MV-4-11 (cell line): ENCODE data around the gene HAUS5.
"Not testable (repeated sequence)": the region's sequence is repeated elsewhere in the genome, so short reads cannot be mapped to it uniquely, and the experiment has no call there.

ENCODE experiments used
- DNase-seq: peaks from one replicate; lab custom pipeline; 2025; lab: John Stamatoyannopoulos, UW

The HAUS5 gene, protein sequence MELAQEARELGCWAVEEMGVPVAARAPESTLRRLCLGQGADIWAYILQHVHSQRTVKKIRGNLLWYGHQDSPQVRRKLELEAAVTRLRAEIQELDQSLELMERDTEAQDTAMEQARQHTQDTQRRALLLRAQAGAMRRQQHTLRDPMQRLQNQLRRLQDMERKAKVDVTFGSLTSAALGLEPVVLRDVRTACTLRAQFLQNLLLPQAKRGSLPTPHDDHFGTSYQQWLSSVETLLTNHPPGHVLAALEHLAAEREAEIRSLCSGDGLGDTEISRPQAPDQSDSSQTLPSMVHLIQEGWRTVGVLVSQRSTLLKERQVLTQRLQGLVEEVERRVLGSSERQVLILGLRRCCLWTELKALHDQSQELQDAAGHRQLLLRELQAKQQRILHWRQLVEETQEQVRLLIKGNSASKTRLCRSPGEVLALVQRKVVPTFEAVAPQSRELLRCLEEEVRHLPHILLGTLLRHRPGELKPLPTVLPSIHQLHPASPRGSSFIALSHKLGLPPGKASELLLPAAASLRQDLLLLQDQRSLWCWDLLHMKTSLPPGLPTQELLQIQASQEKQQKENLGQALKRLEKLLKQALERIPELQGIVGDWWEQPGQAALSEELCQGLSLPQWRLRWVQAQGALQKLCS

GRCh38 chr19:35612559-35613321 is at the start of gene HAUS5:
TSS of gene HAUS5 (plus strand) at chr19:35612735. CDS start at chr19:35612795, 60 bp downstream.
- DNase-seq: peak; percentile 93

GRCh38 chr19:35562776-35563175 is 49.8 kb upstream of the HAUS5 start:
- DNase-seq: no peak

- DNase-seq: no peak
These were observed 49.2 kb upstream of the HAUS5 start, which contains the start of gene ATP4A for GRCh38 chr19:35563207-35563829. TSS of gene ATP4A (minus strand) at chr19:35563658. CDS start at chr19:35563629, 29 bp downstream.

- no peak for DNase-seq
These were observed 47.3 kb upstream of the HAUS5 start for GRCh38 chr19:35565016-35565856.

DNA sequence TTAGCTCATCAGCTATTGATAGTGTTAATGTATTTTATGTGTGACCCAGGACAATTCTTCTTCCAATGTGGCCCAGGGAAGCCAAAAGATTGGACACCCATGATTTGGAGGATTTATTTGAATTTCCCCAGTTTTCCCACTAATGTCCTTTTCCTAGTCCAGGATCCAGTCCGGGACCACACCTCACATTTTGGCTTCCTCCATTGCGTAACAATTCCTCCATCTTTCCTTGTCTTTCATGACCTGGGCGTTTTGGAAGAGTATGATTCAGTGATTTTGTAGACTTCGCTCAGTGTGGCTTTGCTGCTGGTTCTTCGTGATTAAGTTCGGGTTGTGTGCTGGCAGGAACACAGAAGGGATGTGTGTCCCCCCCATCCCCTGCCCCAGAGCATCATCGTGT is 45.8 kb upstream of the HAUS5 start:
- no peak for DNase-seq

DNA sequence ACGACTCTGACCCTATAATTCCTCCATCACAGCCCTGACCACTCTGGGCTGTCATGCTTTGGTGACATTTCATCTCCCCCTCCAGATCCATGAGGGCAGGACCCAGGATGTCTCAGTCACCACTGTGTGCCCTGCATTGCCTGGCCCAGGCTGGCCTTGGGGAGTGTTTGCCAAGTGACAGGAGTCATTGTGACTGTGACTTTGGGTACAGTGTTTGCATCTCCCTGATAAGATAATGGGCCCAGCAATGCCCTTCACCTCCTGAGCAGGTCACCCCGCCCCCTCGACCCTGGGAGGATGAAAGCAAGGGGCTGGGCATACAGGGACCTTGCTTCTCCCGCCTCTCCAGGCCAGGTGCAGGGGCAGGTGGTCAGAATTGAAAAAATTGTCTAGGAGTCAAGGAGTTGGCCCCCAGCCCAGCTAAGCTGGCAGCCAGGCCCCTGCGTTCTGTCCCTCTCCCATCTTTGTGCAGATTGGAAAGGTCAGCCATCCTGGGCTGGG is 43.2 kb upstream of the HAUS5 start:
- no peak for DNase-seq

DNA sequence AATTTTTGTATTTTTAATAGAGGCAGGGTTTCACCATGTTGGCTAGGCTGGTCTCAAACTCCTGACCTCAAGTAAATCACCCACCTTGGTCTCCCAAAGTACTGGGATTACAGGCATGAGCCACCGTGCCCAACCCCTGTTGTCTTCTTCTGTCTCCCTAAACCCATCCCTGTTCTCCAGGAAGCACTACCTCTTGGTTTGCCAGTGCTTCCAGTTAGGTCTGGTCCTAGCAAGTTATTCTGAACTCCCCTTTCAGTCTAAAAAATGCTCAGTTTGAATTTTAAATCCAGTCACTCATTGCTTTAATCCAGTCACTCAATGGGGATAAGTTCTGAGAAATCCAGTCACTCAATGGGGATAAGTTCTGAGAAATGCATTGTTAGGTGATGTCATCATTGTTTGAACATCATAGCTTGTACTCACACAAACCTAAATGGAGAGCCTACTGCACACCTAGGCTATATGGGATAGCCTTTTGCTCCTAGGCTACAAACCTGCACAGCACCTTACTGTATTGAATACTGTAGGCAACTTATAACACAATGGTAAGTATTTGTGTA is 41.0 kb upstream of the HAUS5 start:
- DNase-seq: no peak

DNA sequence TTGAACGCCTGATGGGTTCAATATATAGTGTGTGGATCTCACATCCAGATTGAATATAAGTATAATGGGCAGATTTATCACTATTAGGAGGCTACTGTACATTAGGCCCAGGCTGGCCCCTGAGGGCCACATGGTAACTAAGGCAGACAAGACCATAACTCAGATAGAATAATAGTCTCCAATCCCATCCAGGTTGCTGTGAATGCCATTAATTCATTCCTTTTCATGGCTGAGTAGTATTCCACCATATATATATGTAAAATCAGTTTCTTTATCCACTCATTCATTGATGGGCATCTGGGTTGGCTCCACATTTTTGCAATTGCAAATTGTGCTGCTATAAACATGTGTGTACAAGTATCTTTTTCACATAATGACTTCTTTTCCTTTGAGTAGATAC is 34.6 kb upstream of the HAUS5 start:
- no peak for DNase-seq

GRCh38 chr19:35578707-35579106 is 33.8 kb upstream of the HAUS5 start:
- DNase-seq: no peak

- DNase-seq: no peak
These were observed 29.8 kb upstream of the HAUS5 start for GRCh38 chr19:35582760-35583159.

- DNase-seq: no peak
These were observed 26.7 kb upstream of the HAUS5 start, which contains the start of gene PMIS2 for GRCh38 chr19:35585848-35586247. TSS of gene PMIS2 (plus strand) at chr19:35586173. CDS start at chr19:35586260, 87 bp downstream.

DNA sequence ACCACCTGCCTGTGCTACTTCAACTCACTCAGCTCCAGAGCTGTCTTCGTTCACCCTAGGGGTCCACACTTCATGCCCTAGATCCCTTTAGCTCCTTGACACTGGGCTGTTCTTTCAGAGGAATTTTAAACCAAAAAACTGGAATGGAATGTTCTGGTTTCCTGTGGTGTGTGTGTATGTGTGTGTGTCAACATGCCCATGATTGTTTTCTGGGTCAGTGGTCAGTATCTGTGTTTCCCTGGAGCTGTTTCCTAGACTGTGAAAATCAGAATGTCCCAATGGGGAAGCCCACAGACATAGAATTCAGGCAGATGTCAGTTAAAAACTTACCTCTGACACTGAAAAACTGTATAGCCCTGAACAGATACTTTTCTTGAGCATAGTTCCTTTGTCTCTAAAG is 25.2 kb upstream of the HAUS5 start:
- DNase-seq: no peak

DNA sequence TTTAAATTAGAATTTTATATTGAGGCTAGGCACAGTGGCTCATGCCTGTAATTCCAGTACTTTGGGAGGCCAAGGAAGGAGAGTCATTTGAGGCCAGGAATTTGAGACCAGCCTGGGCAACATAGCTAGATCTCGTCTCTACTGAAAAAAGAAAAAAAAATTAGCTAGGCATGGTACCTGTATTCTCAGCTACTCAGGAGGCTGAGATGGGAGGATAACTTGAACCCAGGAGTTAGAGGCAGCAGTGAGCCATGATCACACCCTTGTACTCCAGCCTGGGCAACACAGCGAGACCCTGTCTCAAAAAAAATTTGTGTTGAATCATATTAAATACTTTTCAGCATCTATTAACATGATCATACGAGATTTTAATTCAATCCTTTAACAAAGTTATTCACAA is 21.7 kb upstream of the HAUS5 start:
- DNase-seq: no peak

DNA sequence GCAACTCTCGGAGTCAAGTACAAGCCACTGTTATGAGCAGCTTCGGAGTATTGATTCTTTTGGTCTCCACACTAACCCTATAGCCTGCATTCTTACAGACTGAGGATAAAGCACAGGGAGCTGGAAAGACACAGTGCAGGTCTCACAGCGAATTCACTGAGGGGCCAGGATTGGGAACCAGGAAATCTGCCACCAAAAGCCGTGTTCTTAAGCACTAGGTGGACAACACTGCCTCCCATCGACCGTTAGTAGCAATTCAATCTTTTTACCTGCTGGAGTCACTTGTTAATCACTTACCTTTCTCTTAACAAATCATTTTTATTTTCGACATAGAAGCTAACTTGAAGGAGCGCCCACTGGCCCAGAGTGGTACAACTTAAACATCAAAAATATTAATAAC is 20.3 kb upstream of the HAUS5 start:
- peak; percentile 12 for DNase-seq

GRCh38 chr19:35595026-35595425 is 17.5 kb upstream of the HAUS5 start:
- not testable (repeated sequence) for DNase-seq

DNA sequence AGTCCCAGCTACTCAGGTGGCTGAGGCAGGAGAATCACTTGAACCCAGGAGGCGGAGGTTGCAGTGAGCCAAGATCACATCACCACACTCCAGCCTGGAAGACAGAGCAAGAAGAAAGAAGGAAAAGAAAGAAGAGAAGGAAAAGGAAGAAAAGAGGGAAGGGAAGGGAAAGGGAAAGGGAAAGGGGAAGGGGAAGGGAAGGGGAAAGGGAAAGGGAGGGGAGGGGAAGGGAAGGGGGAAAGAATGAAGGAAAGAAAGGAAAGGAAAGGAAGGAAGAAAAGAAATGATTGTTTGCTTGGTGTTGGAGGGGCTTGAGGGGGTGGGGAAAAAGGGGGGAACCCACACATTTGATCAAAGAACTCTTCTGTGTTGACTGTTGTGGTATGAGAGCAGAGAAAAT is 16.6 kb upstream of the HAUS5 start:
- DNase-seq: no peak

DNA sequence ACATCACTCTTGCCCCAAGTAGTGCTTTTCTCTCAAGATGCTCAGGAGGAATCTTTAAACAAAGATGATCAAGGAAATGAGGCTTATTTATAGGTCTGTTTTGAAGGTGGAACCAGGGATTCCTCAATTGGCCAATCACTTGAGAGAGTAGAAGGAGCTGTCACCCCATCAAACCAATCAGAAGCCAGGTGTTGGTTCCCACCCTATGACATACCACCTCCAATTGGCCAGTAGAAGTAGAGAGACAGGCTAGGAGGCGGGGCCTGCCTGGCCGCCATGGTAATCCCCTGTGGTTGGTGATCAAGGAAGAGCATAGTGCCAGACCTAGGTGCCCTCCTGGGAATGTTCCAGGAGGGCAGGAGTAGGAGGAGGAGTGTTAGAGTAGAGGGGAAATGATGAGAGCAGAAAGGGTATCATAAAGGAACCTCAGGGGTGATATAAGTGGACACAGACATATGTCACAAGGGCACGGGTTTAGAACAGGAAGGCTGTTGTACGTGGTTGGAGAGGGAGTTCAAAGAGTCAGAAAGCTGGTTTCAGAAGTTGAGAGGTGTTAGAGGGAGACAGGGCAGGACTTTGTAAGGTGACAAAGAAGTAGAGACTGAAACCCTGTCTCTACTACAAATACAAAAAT is 16.1 kb upstream of the HAUS5 start:
- peak; percentile 55 for DNase-seq

DNA sequence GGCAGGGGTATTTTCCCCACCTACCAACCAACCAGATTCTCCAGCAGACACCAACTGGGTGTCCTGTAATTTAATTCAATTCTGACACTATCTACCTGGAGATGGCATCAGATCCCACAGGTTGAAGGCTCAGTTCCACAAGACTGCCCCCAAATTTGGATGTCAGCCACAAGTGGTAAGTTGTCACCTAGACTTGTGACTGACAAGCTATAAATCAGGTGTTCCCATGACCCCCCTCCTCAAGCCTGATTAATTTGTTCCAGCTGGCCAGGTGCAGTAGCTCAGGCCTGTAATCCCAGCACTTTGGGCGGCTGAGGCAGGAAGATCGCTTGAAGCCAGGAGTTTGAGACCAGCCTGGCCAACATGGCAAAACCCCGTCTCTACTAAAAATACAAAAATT is 10.6 kb upstream of the HAUS5 start:
- DNase-seq: no peak

DNA sequence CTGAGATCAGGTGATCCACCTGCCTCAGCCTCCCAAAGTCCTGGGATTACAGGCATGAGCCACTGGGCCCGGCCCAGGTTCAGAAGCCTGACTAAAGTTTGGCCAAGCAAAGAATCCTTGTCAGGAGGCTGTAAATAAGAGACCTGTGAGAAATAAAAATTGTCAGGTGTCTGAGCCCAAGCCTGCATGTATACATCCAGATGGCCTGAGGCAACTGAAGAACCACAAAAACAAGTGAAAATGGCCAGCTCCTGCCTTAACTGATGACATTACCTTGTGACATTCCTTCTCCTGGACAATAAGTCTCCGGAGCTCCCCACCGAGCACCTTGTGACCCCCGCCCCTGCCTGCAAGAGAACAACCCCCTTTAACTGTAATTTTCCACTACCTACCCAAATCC is 8.1 kb upstream of the HAUS5 start:
- DNase-seq: not testable (repeated sequence)

GRCh38 chr19:35607170-35607569 is 5.4 kb upstream of the HAUS5 start:
- not testable (repeated sequence) for DNase-seq
